ENCODE measurements around the gene DUSP3.
A peak's percentile ranks its signal among the peaks of the same experiment; 100 is the strongest.

The DUSP3 gene

GRCh38 chr17:43769859-43770258, 8.9 kb downstream of the DUSP3 start:
- DNase-seq (ENCODE audit: low read depth in 2 of 3, low spot score in 1 of 3), result no peak

DNA sequence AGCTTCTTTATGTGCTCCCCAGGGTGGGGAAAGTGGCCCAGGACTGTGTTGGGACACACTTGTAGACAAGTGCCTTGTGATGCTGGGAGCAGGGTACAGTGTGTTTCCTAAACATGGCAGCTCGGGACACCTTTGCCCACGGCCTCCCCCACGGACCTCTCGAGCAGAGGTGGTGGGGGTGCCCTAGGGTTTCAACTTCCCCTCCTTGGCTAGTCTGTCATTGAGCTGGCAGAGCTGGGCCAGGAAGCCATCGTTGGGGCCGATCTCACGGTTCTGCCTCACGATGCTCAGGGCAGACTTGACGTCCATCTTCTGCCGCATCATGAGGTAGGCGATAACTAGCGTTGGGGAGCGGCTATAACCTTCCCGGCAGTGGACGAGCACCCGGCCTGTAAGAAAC, 9.4 kb downstream of the DUSP3 start:
- no peak for DNase-seq (ENCODE audit: low read depth in 2 of 3, low spot score in 1 of 3)

GRCh38 chr17:43768943-43769342, 9.8 kb downstream of the DUSP3 start:
- DNase-seq (ENCODE audit: low read depth in 2 of 3, low spot score in 1 of 3), result no peak

DNA sequence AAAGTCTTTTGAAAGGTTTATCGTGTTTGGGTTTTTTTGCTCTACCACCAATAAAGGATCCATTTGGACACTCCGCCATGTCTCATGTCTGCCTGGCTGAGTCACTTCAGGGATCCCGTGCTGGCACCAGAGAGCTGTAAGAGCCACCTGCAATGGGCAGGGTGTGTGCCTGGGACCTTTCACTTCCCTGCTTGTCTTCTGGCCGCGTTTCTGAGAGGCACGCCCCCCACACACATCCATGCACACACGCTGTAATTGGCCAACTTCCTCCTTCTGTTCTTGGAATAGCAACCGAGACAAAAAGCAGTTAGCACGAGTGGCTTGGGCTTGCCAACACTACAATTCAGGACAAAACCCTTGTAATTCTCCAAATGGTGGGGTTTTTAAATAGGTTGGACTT, 10.4 kb downstream of the DUSP3 start:
- DNase-seq (ENCODE audit: low read depth in 2 of 3, low spot score in 1 of 3), result no peak

DNA sequence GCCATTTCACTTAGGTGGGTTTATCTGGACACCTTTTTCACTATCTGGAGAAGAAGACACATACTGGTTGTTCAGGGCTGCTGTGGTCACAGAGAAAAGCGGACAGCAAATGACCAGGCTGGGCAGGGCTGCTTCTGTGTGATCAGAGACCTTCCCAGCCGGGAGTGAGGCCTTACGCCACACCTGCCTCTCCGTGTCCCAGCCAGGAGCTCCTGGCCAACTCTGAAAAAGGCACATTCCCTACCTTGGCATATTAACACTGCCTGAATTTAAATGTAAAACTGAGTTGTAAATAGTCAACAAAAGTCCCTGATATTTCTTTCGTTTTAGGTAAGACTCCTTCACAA, 11.1 kb downstream of the DUSP3 start:
- DNase-seq (ENCODE audit: low read depth in 2 of 3, low spot score in 1 of 3), result no peak

DNA sequence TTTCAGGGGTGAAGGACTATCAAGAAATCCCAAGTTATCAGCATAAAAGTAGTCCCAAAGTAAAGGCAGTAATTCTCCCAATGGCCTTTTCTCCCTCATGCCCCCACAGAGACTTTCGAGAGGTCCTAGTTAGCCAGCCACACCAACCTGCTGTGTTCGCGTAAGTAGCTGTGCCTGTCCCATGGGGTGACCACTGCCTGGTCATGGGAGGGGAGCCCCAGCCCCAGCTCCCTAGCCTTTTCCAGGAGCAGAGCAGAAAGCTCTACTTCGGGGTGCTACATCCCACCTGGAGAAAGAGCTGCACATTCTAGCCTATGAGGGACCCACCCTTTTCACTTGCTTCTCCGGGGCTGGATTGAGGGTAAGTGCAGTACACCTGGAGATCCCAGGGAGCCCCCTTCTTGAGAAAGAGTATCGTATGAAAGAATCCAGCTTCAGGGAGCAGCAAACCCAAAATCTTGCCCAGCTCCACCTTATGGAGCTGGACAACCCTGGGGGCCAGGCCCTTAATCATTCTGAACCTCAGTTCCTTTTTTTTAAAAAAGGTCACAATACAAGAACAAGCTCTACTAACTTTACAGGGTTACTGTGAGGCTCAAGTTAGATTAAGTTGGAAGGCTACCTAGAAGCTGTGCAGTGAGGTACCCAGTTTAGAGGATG, 11.6 kb downstream of the DUSP3 start:
- DNase-seq (ENCODE audit: low read depth in 2 of 3, low spot score in 1 of 3), result no peak

GRCh38 chr17:43766413-43767052, 12.2 kb downstream of the DUSP3 start:
- peak; percentile 4 to 36 (median 33) for DNase-seq (ENCODE audit: low read depth in 2 of 3, low spot score in 1 of 3)

DNA sequence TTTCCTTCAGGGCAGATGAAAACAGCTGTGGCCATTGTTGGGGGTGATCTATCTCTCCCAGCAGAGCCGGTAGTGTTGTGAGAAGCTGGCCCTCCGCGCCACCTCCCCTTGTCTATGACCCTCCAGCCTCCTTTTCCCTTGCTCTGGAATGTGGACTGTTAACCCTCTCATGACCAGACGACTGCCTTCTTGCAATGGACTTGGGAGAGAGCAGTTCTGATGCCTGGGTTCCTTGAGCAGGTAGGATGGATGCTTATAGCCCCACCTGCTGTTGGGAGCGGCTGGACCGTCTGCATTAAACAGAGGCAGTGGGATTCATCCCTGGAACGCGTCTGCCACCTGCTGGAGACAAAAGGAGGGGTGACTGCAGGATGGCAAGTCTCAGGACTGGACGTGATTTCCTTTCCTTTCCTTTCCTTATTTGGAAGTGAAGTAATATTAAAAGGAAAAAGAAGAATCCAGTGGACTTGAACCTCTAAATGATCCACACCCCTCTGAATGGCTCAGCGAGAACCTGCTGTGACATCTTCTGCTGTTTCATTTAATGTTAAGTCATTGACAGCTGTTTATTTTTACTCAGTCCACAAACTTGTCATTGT, 18.4 kb downstream of the DUSP3 start:
- DNase-seq (ENCODE audit: low read depth in 2 of 3, low spot score in 1 of 3), result peak; percentile 85 to 94 (median 88)

DNA sequence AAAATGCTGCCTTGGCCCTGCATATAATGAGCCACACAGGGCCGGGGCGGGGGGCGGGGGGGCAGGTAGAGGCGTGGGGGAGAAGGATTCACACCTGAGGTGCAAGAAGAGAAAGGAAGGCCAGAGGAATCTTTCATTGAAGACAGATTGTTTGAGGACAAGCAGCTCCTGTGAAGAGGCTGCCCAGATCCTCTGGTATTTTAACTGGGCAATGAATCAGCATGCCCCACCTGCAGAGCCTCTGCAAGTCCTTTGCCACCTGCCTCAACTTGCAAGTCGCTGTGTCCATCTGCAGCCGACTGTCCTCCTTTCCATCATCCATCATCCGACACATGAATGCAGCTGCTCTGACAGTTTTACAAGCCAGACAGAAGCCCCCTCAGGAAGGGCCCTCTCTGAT, 18.9 kb downstream of the DUSP3 start:
- no peak for DNase-seq (ENCODE audit: low read depth in 2 of 3, low spot score in 1 of 3)

DNA sequence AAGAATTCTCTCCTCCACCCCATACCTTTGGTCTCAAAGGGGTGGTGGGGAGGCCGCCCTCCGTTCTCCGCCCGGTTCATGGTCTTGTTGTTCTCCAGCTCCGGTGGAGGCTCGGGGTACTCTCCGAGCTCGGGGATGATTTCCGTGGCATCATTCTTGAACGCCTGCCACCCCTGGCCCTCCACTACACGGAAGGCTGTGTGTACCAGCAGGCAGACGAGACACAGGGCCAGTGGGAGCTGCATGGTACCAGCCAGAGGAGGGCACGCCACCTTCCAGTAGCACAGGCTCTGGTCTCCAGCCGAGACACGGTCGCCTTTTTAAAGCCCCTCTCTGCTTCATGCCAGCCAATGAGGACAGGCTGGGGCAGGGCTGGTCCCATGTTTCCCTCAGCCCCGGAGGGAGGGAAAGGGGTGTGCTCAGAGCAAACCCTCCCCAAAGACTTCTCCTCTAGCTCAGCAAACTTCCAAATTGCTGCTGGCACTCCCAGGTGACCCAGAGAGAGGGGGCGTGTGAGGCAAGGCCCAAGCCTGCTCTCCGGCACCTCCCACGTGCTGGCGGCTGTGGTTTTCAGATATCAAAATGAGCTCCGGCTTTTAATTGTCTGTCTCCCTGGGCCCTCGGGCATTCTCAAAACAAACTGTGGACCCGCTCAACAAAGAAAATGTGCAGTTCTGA, 20.1 kb downstream of the DUSP3 start, which contains the start of gene SOST:
Gene SOST (minus strand): TSS at position 295 of the 678 bp plus-strand sequence. CDS start 50 bp downstream, at position 245.
- DNase-seq (ENCODE audit: low read depth in 2 of 3, low spot score in 1 of 3), result no peak

DNA sequence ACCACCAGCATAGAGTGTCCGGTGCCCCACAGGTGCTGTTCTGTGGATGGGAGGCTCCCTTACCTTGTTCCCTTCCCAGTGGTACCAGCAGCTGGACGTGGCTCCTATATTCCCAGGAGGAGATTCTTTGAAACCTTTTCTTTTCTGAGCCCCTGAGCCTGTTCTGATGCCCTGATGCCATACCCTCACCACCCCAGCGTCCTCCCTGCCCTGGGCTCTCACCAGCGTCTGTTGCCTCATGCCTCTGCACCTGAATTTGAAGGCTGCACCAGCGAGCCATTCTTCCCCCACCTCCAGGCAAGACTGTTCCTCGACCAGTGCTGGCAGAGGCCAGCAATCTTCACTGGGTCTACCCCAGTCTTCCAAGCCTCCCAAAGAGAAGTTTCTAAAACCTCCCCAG, 20.7 kb downstream of the DUSP3 start:
- no peak for DNase-seq (ENCODE audit: low read depth in 2 of 3, low spot score in 1 of 3)

GRCh38 chr17:43757171-43757660, 21.6 kb downstream of the DUSP3 start:
- DNase-seq (ENCODE audit: low read depth in 2 of 3, low spot score in 1 of 3), result no peak

DNA sequence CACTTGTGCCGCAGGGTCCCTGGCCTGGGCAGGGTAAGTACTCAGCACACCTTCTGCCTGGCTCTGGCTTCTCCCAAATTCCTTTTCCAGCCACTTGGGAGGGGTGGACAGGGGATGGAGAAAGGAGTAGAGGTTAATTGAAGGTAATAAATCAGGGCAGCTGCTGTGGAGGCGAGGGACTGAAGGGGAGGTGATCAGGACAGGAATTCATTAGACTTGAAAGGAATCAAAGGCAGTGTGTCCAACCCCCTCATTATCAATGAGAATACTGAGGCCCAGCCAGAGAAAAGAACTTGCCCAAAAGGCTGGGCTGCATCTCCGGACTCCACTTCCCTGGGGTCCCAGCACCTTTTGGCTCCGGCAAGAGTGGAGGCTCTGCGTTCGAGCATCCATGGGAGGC, 22.6 kb downstream of the DUSP3 start:
- DNase-seq (ENCODE audit: low read depth in 2 of 3, low spot score in 1 of 3), result no peak

DNA sequence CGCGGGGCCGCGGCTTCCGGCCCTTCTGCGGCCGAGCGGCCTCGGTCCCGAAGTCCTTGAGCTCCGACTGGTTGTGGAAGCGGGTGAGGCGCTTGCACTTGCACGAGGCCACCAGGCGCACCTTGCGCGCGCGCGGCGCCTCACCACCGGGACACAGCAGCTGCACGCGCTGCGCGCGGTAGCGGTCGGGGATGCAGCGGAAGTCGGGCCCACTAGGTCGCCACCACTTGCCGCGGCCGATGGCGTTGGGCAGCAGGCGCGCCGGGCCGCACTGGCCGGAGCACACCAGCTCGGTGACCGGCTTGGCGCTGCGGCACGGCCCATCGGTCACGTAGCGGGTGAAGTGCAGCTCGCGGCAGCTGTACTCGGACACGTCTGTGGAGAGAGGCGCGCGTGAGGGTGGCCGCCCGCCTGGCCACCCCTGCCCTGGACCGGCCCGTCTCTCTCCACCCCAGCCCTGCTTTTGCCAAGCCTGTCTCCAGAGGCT, 23.3 kb downstream of the DUSP3 start:
- DNase-seq (ENCODE audit: low read depth in 2 of 3, low spot score in 1 of 3), result no peak

DNA sequence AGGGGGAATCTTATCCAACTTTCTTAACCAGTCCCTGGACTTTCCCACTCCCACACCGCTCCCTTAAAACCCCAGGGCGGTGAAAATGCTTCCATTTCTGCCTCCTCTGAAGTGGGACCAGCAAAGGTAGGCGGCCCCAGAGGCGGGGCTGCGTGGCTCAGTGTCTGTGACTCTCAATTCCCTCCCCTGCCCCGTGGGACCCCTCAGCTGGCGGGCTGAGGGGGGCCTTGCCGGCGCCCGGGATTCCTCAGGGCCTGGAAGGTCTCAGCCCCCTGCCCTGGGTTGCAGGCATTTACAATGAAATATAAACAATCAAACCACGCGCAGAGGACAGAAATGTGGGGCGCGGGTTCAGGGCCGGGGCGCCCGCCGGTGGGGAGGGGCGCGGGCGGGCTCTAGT, 23.8 kb downstream of the DUSP3 start:
- no peak for DNase-seq (ENCODE audit: low read depth in 2 of 3, low spot score in 1 of 3)

DNA sequence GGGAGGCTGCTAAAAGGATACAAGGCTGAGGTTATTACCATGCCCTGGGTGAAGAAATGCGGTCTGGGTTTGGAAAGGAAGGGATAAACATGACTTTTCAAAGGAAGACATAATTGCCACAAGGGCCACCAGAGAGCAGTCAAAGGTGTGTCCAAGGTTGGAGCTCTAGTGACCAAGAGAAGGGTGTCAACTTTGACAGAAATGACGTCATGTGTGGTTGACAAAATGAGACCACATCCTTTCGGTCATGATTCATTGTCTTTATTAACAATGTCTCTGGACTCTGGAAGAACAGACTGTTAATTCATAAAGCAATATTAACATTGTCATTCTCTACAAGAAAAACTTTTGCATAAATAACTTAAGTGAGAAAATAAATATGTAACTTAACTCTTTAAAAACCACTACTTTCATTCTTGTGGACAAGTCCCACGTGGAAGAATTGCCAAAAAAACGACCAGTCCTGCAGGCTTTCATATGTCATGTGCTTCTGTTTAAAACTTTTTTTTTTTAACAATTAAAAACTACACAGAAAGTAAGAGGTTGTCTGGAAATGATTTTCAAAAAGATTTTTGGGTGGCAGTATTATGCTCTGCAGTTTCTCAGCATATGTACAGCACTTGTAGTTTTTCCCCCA, 25.2 kb downstream of the DUSP3 start:
- DNase-seq (ENCODE audit: low read depth in 2 of 3, low spot score in 1 of 3), result no peak

DNA sequence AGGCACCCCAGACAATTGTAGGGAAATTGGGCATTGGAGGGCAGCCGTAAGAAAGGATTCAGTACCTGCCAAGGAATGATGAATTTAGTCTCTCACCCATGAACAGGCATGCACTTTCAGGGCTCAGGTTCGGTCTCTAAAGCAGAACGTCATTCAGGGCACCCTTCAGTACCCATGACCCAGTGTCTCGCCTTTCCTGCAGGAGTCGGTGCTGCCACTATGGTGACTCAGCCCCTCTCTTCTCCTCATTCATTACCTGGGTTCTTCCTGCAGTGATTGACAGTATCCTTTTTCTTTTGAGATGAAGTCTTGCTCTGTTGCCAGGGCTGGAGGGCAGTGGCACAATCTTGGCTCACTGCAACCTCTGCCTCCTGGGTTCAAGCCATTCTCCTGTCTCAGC, 28.6 kb downstream of the DUSP3 start:
- no peak for DNase-seq (ENCODE audit: low read depth in 2 of 3, low spot score in 1 of 3)

GRCh38 chr17:43745541-43745940, 33.2 kb downstream of the DUSP3 start:
- DNase-seq (ENCODE audit: low read depth in 2 of 3, low spot score in 1 of 3), result no peak

GRCh38 chr17:43741636-43742035, 37.1 kb downstream of the DUSP3 start:
- no peak for DNase-seq (ENCODE audit: low read depth in 2 of 3, low spot score in 1 of 3)

DNA sequence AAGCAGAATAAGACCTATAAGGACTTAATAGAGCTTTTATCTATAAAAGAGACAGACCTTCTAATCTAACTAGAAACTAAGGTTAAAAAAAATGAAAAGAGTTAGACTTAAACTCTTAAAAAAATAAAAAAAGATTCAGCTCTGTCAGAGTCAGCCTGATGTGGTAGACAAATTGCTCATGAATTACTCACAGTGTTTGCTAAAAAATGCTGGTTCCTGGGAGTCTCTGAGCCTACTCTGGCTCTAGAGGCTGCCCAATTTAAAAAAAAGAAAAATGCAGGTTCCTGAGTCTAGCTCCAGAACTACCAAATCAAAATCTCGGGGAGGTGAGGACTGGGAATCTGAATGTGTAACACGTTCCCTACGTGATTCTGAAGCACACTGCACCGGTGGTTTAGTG, 38.2 kb downstream of the DUSP3 start:
- no peak for DNase-seq (ENCODE audit: low read depth in 2 of 3, low spot score in 1 of 3)

- no peak for DNase-seq (ENCODE audit: low read depth in 2 of 3, low spot score in 1 of 3)
Measured at GRCh38 chr17:43737722-43738121, 41.1 kb downstream of the DUSP3 start.

Data from stimulated activated CD4-positive, alpha-beta T cell treated with anti-CD3 and anti-CD28 coated beads, Interleukin-12 subunit alpha, Interleukin-12 subunit beta, amount 100 ng/mL, for 48 hours (primary cell).